Peyer's patch (tissue), 4 donors: ENCODE data around the gene PRKCA.

Experiments used
- POLR2A ChIP-seq, 2 donors: fragments of 450-650 bp; IDR thresholded peaks; one replicate each; pipeline ENCODE4 v1.5.1; 2017; ENCODE audit warnings: antibody characterized with exemption in 2 of 2, mild to moderate bottlenecking in 2 of 2, moderate library complexity in 2 of 2
- TF ChIP-seq, protein P1 (sequence below), 6 experiments: fragments of 450-650 bp in 4 of 6; fragments of 200-600 bp in 2 of 6; sonication (generic) in 1 of 6; IDR thresholded peaks; one replicate each; pipeline ENCODE4 v1.5.1; 2017 to 2019; ENCODE audit warnings: antibody characterized with exemption in 6 of 6, mild to moderate bottlenecking in 3 of 6, moderate library complexity in 1 of 6

DNA sequence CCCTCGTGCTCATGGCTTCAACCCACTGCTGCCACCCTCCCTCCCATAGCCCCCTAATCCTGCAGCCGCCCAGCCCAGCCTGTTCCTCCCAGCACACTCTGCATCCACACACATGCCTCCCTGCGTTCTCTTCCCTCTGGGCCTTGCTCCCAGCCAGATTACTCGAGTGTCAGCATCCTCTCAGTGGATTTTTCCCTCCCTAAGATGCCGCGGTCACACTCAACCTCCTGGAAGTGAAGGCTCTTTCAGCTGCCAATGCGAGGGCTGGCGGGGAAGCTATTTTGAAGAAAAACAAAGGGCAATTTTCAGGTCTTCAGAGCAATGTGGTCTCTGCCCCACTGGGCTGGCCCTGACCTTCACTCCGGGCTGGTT, 509.3 kb downstream of the PRKCA start:
- TF ChIP-seq POLR2A (IDR thresholded peaks at IDR 0.05), result no peak
- TF ChIP-seq, protein P1, sequence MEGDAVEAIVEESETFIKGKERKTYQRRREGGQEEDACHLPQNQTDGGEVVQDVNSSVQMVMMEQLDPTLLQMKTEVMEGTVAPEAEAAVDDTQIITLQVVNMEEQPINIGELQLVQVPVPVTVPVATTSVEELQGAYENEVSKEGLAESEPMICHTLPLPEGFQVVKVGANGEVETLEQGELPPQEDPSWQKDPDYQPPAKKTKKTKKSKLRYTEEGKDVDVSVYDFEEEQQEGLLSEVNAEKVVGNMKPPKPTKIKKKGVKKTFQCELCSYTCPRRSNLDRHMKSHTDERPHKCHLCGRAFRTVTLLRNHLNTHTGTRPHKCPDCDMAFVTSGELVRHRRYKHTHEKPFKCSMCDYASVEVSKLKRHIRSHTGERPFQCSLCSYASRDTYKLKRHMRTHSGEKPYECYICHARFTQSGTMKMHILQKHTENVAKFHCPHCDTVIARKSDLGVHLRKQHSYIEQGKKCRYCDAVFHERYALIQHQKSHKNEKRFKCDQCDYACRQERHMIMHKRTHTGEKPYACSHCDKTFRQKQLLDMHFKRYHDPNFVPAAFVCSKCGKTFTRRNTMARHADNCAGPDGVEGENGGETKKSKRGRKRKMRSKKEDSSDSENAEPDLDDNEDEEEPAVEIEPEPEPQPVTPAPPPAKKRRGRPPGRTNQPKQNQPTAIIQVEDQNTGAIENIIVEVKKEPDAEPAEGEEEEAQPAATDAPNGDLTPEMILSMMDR (IDR thresholded peaks at IDR 0.05), result no peak
